HG03432 (cell line): ENCODE data around the gene PCGF6.

Experiments used
- ATAC-seq: cut with Tn5 transposase; IDR thresholded peaks from one replicate; pipeline ENCODE4 v1.9.1; 2021; ENCODE audit warnings: mild to moderate bottlenecking, moderate library complexity; ENCODE audit not compliant: unreplicated experiment

PCGF6 gene

DNA sequence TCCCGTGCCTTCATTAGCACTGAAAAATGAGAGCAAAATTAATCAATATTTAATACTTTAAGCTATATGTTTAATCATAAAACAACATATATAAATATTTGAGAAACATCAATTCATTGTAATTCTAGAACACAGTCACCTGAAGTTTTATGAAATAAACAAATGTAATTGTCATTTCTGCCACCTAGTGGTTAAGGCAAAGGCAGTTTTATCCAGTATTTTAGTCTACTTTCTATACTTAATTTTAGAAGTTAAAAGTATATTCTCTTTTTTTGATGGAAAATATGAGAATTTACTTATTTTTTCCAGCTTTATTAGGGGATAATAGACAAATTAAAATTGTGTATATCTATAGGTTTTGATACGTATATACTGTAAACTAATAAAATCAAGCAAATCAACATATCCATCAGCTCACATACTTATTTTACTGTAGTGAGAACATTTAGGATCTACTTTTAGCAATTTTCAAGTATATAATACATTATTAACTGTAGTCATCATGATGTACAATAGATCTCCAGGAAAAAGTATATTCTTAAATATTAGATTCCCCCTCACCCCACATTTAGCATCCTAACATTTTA, 16.9 kb downstream of the PCGF6 start:
- no peak for ATAC-seq

GRCh38 chr10:103327906-103328305, 23.0 kb downstream of the PCGF6 start:
- no peak for ATAC-seq

GRCh38 chr10:103316087-103316486, 34.9 kb downstream of the PCGF6 start:
- ATAC-seq = no peak

DNA sequence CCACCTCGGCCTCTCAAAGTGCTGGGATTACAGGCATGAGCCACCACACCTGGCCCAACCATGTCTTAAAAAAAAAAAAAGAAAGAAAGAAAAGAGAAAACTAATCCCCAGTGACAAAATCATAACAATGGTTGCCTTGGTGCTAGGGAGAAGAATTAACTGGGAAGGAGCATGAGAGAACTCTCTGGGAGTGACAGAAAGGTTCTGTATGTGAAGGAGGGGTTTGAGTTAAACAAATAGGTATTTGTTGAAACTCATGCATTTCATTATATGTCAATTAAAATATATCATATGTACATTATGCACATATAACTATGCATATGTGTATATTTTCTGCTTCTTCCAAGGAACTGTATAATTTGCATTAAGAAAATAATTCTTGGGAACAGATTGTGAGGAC, 40.7 kb downstream of the PCGF6 start:
- ATAC-seq = no peak

- no peak for ATAC-seq
Measured at GRCh38 chr10:103307594-103307993, 43.3 kb downstream of the PCGF6 start.

DNA sequence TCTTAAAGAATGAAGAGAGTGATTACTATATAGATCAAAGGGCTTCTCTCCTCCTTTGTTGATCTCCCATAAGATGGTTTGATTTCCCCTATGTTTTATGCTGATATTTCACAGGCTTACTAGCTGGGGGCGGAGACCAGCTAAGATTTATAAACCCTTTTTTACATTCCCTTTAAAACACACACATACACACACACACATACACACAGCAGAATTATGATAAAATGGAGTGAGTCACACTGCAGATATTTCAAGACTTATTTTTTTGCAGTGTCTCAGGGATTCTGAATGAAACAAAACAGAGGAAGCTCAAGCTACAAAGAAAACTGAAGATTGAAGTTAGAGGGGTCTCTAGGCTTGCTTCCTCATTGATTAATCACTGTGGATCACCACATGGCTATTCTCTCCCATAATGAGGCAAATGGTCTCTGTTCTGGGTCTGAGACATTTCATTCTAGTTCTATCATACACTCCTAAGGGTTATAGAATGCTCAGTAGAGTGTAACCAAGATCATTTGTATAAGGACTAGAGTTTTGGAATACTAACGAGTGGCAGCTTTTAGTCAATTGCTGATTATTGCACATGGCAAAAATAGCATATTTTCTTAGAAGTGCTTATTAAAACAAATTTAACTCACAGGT, 55.4 kb downstream of the PCGF6 start:
- no peak for ATAC-seq

- ATAC-seq = no peak
Measured at GRCh38 chr10:103291588-103291987, 59.4 kb downstream of the PCGF6 start.

DNA sequence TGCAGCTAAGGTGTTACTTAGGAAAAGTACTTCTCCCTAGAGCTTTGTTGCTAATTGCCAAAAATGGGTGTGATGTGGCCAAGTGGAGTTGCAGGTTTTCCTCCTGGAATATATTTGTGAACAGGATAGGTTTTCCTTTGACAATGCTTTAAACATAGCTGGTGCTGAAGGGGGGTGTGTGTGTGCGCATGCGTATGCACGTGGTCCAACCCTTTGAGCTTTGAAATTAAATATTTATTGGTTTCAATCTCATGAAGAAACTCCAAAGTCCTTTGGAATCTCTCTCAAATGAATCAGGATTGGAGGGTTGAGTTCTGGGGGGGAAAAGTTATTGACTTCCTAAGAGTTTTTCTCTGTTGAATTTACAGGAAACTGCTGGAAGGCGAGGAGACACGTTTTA, 62.9 kb downstream of the PCGF6 start:
- ATAC-seq = no peak

GRCh38 chr10:103284170-103284569, 66.8 kb downstream of the PCGF6 start:
- ATAC-seq = no peak

- no peak for ATAC-seq
Measured at GRCh38 chr10:103282961-103283360, 68.0 kb downstream of the PCGF6 start.

DNA sequence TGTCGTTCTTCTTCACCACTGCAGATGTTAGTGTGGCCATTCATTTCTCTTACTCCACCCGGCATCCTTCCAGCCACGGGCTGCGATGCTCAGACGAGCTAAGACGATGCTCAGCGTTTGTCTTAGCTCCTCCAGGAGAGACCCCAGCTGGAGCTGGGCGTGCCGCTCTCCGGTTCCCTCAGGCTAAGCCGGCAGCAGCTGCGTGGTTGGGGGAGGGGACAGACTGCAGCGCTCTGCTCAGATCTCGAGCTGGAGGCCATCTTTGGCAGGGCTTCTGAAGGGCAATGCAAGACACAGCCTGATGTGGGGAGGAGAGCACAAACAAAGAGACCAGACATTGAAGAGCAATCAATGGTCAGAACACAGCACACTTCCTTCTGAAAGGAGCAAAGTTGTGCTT, 69.2 kb downstream of the PCGF6 start:
- ATAC-seq = no peak

GRCh38 chr10:103280506-103280905, 70.4 kb downstream of the PCGF6 start:
- no peak for ATAC-seq

DNA sequence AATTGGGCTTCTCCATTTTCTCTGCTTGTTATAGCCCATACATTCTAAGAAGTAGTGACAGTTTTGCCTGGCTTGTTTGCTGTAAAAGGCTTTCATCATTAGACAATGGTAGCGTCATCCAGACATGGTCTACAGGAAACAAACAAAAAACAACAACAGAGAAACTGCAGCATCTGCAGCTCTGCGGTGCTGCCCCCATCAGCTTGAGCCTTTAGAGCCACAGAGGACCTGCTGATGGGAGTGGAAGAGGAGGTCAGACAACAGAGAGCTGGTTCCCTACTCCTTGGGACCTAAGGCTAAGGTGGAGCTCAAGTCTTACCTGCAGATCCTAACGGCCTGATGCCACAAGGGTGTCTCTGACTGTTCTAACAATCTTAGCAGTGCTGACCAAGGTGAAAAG, 70.9 kb downstream of the PCGF6 start:
- ATAC-seq = no peak

DNA sequence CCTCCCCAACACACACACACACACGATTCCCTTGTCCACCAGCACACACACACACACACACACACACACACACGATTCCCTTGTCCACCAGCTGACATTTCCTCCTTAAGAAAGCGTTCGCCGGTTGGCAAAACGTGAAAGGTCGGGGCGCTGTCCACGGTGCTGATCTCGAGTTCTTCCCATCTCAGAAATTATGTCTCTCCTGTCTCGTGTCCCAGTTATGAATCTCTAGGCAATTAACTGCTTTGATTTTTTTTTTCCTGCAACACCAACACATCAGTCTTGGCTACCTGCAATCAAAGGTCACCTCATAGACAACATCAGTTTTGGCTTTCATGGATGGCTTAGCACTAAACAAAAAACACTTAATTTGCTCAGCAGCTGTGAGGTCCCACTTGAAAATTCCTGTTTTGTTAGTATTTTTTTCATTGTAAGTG, 72.1 kb downstream of the PCGF6 start:
- ATAC-seq = no peak

DNA sequence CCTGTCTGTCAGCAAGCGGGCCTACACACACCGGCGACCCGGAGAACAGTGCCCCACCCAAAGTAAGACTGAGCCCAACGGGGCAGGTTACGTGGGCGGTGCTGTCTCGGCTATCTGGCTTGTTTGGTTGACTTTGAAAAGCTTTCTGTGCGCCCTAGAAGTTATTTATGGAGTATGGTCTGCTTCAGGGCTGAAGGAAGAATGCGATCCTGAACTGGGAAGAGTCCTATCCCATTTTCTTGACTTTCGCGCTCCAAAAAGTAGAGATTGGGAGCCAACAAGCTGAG, 72.5 kb downstream of the PCGF6 start:
- no peak for ATAC-seq

DNA sequence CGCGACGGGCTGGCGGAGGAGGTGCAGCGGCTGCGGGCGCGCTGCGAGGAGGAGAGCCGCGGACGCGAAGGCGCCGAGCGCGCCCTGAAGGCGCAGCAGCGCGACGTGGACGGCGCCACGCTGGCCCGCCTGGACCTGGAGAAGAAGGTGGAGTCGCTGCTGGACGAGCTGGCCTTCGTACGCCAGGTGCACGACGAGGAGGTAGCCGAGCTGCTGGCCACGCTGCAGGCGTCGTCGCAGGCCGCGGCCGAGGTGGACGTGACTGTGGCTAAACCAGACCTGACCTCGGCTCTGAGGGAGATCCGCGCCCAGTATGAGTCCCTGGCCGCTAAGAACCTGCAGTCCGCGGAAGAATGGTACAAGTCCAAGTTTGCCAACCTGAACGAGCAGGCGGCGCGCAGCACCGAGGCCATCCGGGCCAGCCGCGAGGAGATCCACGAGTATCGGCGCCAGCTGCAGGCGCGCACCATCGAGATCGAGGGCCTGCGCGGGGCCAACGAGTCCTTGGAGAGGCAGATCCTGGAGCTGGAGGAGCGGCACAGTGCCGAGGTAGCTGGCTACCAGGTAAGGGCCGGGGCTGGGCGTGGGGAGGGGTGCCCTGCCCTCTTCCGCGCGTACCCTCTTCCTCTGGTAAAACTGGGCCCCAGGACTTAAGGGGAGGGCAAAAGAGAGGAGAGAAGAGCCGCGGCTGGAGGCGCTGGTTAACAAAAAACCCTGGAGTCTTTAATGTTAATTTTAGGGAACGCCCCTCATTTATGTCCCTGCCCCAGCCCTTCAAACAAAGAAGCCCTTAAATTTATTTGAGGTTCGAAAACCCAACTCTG, 73.0 kb downstream of the PCGF6 start:
- ATAC-seq = no peak

DNA sequence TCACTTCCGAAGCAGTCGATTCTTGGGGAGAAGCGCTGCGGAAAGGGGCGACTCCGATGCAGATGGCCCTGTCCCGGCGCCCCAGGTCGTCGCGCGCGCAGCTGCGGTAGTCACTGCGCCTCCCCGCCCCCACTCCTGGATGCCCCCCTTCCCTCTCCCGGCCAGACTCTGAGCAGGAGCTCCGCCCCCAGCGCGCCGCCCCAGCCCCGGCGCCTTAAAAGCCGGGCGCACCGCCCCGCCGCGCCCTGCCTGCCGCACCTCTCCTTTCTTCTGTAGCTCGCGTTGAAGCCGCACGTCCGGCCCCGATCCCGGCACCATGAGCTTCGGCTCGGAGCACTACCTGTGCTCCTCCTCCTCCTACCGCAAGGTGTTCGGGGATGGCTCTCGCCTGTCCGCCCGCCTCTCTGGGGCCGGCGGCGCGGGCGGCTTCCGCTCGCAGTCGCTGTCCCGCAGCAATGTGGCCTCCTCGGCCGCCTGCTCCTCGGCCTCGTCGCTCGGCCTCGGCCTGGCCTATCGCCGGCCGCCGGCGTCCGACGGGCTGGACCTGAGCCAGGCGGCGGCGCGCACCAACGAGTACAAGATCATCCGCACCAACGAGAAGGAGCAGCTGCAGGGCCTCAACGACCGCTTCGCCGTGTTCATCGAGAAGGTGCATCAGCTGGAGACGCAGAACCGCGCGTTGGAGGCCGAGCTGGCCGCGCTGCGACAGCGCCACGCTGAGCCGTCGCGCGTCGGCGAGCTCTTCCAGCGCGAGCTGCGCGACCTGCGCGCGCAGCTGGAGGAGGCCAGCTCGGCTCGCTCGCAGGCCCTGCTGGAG, 73.8 kb downstream of the PCGF6 start, which contains the start of gene INA:
Gene INA (plus strand): TSS at position 243 of the 817 bp plus-strand sequence. CDS start 74 bp downstream, at position 317.
- no peak for ATAC-seq

DNA sequence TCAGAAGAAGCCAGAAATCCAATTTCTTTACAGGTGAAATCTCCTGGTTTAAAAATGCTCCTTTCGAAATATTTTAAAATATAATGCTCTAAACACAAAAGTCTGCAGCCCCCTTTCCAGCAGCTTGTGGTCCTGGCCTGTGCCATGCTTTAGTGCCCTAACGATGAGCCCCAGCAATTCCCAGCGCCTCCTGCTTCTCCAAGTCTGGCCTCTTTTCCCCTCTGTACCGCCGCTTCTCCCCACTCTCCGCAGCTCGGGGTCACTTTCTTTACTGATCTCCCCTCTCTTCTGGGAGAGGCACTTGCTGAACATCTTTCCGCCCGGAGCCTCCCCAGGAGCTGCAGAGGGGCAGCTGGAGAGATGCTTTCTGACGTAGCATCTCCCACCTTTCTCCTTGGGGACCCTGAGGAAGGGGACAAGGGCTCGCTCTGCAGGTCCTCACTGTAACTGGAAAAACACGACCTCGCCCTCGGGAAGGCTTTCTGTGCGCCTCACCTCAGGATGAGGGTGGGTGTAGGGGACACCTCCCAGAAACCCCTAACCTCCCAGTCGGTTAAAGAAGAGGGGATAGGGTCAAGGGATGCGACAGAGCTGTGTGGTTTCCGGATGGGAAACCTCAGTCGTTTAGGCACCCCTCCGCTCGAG, 74.6 kb downstream of the PCGF6 start:
- ATAC-seq = no peak

- no peak for ATAC-seq
Measured at GRCh38 chr10:103273041-103273441, 77.9 kb downstream of the PCGF6 start.

GRCh38 chr10:103265717-103266329, 85.1 kb downstream of the PCGF6 start:
- no peak for ATAC-seq
